GM06990 (cell line): ENCODE data around the gene ATP9A.
A peak's percentile ranks its signal among the peaks of the same experiment; 100 is the strongest.
"Not testable (repeated sequence)": the region's sequence is repeated elsewhere in the genome, so short reads cannot be mapped to it uniquely, and the experiment has no call there.

Source experiments
- DNase-seq: peaks from one replicate; pipeline ENCODE4 v3.0.0-alpha.2; 2011; ENCODE audit not compliant: insufficient read length; ENCODE audit errors: extremely low read depth
- H3K27me3 ChIP-seq: replicated peaks from 2 replicates; pipeline ENCODE4 v1.6.0; 2011; ENCODE audit warnings: low read length; ENCODE audit not compliant: control insufficient read depth, insufficient read depth
- H3K36me3 ChIP-seq: 2 replicates; pipeline ENCODE4 v1.5.1; 2011; ENCODE audit warnings: low read length; ENCODE audit not compliant: control insufficient read depth, insufficient read depth
- H3K4me3 ChIP-seq: replicated peaks from 2 replicates; pipeline ENCODE4 v1.5.1; 2011; ENCODE audit warnings: low read depth, mild to moderate bottlenecking, control low read depth, low read length
- TF ChIP-seq, protein P1 (sequence below): IDR thresholded peaks from 2 replicates; pipeline ENCODE4 v1.5.1; 2011; ENCODE audit warnings: low read length, control low read depth, mild to moderate bottlenecking, inconsistent platforms; ENCODE audit not compliant: insufficient read depth, poor library complexity, severe bottlenecking

Gene ATP9A

DNA sequence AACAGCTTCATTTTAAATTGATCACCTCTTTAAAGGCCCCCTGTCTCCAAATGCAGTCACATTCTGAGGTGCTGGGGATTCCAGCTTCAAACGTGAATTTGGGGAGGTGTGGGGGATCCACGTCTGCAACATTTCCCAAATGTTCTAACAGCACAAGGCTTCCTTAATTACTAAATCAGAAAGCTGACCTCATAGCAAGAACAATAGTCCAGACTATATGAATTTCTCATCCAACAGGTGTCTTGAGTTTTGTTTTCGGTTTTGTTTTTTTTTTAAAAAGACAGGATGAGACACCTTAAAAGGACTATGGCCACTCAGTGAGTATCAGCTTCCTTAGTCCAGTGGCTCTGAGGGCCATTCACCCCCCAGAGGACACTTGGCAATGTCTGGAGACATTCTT is 11.5 kb downstream of the ATP9A start:
- TF ChIP-seq, protein P1, sequence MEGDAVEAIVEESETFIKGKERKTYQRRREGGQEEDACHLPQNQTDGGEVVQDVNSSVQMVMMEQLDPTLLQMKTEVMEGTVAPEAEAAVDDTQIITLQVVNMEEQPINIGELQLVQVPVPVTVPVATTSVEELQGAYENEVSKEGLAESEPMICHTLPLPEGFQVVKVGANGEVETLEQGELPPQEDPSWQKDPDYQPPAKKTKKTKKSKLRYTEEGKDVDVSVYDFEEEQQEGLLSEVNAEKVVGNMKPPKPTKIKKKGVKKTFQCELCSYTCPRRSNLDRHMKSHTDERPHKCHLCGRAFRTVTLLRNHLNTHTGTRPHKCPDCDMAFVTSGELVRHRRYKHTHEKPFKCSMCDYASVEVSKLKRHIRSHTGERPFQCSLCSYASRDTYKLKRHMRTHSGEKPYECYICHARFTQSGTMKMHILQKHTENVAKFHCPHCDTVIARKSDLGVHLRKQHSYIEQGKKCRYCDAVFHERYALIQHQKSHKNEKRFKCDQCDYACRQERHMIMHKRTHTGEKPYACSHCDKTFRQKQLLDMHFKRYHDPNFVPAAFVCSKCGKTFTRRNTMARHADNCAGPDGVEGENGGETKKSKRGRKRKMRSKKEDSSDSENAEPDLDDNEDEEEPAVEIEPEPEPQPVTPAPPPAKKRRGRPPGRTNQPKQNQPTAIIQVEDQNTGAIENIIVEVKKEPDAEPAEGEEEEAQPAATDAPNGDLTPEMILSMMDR: no peak
- H3K4me3 ChIP-seq: no peak overlapping the region
- no peaks in the 10 kb centered on the region for H3K27me3 ChIP-seq
- H3K36me3 ChIP-seq: no peaks in the 10 kb centered on the region
- peak; percentile 26 for DNase-seq

- not testable (repeated sequence) for H3K27me3 ChIP-seq, DNase-seq, H3K36me3 ChIP-seq, H3K4me3 ChIP-seq
Observed at GRCh38 chr20:51753220-51753619, 15.0 kb downstream of the ATP9A start.

DNA sequence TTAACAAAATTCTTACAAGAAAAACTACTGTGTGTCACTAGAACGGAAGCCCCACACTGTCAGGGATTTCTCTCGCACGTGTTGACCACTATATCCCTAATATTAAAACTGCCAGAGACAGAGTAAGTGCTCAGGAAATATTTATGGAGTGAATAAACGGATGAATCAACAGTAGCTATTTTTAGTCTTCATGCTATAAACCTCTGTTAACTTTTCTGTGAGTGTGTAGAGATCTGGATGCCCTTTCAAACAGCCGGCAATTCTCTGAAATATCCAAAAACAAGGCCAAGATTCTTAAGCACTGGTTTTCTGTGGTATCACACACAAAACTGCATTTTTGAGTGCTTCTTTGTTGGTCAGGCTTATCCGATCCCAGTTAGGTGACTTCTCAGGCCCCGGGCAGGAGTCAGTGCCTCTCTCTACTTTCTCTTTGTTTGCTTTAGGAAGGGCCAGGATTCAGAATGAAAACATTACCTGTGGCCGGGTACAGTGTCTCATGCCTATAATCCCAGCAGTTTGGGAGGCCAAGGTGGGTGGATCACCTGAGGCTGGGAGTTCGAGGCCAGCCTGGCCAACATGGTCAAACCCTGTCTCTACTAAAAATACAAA is 15.7 kb downstream of the ATP9A start:
- no peak for DNase-seq
- no peaks in the 10 kb centered on the region for H3K27me3 ChIP-seq
- TF ChIP-seq, protein P1: no peak
- H3K36me3 ChIP-seq: no peaks in the 10 kb centered on the region
- H3K4me3 ChIP-seq: no peak overlapping the region

DNA sequence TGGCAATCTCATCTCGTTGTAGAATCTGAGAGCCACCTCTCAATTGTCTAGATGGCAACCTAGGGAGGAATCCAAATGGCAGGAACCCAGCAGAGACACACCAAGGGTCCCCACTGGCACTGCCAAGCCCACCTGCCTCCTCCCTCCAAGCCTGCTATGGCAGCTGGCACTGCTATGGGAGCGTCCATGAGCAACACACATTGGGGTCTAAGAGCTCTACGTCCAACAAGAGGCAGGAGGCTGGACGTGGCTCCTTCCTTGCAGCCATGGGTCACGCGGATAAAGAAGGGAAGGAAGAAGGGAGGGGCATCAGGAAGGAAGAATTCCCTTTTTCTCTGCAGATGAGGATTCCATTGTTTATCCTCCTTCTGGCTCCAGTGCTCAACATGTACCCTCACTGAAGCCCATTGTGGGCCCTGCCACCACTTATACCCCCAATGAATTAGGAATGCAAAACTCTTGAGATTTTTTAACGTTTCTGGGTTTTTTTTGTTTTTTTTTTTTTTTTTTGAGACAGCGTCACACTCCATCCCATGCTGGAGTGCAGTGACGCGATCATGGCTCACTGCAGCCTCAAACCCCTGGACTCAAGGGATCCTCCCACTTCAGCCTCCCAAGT is 17.3 kb downstream of the ATP9A start:
- H3K4me3 ChIP-seq: no peak overlapping the region
- TF ChIP-seq, protein P1: no peak
- no peak for DNase-seq
- H3K27me3 ChIP-seq: no peaks in the 10 kb centered on the region
- no peaks in the 10 kb centered on the region for H3K36me3 ChIP-seq

- TF ChIP-seq, protein P1: no peak
- H3K27me3 ChIP-seq: no peaks in the 10 kb centered on the region
- H3K36me3 ChIP-seq: no peaks in the 10 kb centered on the region
- H3K4me3 ChIP-seq: no peak overlapping the region
- no peak for DNase-seq
Observed at GRCh38 chr20:51750037-51750769, 18.0 kb downstream of the ATP9A start.

DNA sequence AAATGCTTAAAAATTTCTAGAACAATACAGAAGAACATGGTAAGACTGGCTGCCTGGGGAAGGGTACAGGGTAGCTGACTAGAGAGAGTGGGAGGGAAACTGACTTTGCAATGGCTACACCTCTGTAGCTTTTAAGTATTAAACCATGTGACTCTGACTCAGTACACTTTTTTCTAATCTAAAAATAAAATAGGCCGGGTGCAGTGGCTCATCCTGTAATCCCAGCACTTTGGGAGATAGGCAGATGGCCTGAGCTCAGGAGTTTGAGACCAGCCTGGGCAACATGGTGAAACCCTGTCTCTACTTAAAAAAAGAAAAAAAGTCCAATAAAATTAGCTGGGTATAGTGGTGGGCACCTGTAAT is 18.5 kb downstream of the ATP9A start:
- Histone ChIP-seq H3K27me3 (no peaks in the 10 kb centered on the region), H3K36me3 (no peaks in the 10 kb centered on the region), H3K4me3 (no peak overlapping the region)
- TF ChIP-seq, protein P1: no peak
- DNase-seq: no peak
